HG03064 (cell line): ENCODE results near the gene TGIF2LY.
"Not testable (repeated sequence)": the region's sequence is repeated elsewhere in the genome, so short reads cannot be mapped to it uniquely, and the experiment has no call there.

ENCODE experiments used
- ATAC-seq: cut with Tn5 transposase; IDR thresholded peaks from one replicate; pipeline ENCODE4 v1.9.1; 2021; ENCODE audit warnings: low read depth; ENCODE audit not compliant: unreplicated experiment

TGIF2LY gene

DNA sequence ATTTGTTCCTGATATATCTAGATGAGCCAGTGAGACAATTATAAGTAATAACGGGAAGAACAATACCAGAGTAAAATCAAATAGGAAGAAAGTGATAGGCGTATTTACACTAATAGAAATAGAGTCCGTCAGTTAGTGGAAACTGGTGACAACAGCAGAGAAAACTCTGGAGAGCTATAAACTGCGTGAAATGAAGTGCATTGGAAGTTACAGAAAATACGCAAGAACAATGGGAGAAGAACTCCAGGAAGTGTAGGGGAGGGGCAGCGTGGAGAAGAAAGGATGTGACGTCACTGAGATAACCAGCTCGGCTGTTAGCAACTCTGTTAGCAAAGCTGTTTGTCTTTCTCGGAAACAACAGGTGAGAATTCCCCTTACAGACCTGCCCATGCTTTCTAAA lies at the start of gene TGIF2LY:
Gene TGIF2LY, plus strand, starts transcription at position 301 of the 400 bp plus-strand sequence. CDS start 178 bp downstream, outside the sequence.
- ATAC-seq: not testable (repeated sequence)
